Breast epithelium (tissue), 3 donors: ENCODE measurements around the gene LIPC.

Experiments used
- POLR2AphosphoS5 ChIP-seq, 3 donors: sonication (generic); formaldehyde crosslinking; IDR thresholded peaks; one replicate each; pipeline ENCODE4 v1.6.1; 2017; ENCODE audit warnings: antibody characterized with exemption in 3 of 3
- TF ChIP-seq, protein P1 (sequence below), 3 donors: fragments of 450-650 bp; IDR thresholded peaks; one replicate each; pipeline ENCODE4 v1.5.1; 2016 to 2017; ENCODE audit warnings: antibody characterized with exemption in 3 of 3, mild to moderate bottlenecking in 3 of 3, moderate library complexity in 3 of 3

DNA sequence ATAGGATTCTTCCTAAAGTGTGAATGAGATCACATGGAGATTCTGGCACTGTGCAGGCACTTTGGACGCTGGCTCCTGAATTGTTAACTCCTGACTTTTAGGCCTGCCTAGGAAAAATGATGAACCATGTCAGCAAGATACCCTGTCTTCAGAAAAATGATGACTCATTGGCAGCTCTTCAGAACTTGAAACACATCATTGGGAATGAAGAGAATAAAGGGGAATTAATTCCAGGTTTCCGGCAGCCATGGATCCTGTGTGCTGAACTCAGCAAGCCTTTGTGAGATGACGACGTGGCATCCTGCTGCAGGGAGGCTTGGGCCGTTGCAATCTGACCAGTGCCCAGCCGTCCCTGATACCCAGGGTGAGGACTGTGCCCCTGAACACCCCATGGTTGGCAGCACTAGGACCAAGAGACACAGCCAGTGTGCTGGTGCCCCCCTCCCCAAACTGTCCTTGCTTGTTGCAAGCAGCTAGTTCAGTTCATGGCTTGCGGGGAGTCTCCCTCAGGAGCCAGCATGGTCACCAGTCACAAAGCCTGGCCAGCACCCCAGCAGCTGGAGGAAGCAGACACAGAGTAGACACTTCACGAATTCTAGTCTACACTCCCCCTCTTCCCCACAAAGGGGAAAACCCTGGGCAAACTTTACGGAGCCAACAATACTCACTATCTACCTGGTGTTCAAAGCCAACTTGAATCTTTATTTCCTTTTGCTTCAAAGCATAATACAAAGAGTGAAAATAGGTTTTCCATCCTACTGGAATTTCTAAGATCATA is 7.8 kb upstream of the LIPC start:
- TF ChIP-seq, protein P1, sequence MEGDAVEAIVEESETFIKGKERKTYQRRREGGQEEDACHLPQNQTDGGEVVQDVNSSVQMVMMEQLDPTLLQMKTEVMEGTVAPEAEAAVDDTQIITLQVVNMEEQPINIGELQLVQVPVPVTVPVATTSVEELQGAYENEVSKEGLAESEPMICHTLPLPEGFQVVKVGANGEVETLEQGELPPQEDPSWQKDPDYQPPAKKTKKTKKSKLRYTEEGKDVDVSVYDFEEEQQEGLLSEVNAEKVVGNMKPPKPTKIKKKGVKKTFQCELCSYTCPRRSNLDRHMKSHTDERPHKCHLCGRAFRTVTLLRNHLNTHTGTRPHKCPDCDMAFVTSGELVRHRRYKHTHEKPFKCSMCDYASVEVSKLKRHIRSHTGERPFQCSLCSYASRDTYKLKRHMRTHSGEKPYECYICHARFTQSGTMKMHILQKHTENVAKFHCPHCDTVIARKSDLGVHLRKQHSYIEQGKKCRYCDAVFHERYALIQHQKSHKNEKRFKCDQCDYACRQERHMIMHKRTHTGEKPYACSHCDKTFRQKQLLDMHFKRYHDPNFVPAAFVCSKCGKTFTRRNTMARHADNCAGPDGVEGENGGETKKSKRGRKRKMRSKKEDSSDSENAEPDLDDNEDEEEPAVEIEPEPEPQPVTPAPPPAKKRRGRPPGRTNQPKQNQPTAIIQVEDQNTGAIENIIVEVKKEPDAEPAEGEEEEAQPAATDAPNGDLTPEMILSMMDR (IDR thresholded peaks at IDR 0.05): no peak
- no peak for TF ChIP-seq POLR2AphosphoS5 (IDR thresholded peaks at IDR 0.05)
